GM21423 (cell line): ENCODE data around the gene SLC17A7.

Experiments used
- ATAC-seq: cut with Tn5 transposase; IDR thresholded peaks from one replicate; pipeline ENCODE4 v1.9.1; 2021; ENCODE audit warnings: mild to moderate bottlenecking, moderate library complexity; ENCODE audit not compliant: unreplicated experiment

Gene SLC17A7

DNA sequence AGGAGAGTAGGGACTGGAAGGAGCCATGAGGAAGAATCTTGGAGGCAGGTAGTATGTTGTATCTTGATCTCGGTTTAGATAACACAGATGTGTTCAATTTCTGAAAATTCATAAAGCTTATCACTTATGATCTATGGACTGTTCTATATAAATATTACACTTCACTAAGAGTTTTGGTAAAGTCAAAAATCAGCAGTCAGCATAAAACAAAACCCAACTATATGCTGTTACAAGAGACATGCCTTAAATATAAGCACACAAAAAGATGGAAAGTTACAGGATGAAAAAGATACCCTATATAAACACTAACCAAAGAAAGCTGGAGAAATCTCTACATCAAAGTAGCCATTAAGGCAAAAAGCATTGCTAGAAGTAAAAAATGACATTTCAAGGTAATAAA is 57.7 kb downstream of the SLC17A7 start:
- ATAC-seq: no peak

DNA sequence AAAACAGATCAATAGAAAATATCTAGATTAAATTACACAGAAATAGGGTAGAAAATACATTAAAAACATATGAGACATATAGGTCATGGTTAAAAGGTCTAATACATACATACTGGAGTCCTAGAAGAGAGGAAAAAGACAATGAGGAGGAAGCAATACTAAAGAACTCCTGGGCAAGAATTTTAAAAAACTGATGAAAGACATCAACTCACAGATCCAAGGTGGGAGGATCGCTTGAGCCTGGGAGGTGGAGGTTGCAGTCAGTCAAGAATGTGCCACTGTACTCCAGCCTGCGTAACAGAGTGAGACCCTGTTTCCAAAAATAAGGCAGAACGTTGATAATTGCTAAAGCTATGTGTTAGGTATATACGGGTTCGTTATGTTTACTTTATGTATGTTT is 58.7 kb downstream of the SLC17A7 start:
- no peak for ATAC-seq

DNA sequence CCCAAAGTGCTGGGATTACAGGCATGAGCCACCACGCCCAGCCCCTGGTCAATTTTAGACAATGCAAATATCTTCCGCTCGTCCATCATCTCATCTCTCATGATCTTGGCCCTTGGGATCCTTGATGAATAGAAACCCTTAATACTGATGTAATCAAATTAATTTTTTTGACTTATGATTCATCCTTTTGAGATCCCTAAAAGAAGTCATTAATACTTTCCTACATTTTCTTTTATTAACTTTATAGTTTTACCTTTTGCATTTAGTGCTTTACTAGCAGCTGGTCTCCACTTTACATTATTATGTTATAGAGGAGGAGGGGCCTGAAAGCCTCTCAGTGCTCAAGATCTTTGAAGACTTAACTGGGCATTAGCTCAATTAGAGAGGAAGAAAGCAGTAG is 60.9 kb downstream of the SLC17A7 start:
- ATAC-seq: no peak
